ENCODE results near the gene ZNF541. TPM values are rescaled to one million over a fixed set of nuclear protein-coding genes. Genes with fewer than 3 reads are reported as not detected.

ZNF541 gene
- total and polyA plus RNA-seq, 11 donors: 0.15 to 3.8 (median 1.1) TPM

- 88 to 96% (median 93%) methylated on average over 2 of the region's 2 CpGs for WGBS, 4 donors
- ATAC-seq (no peak), DNase-seq (no peak)
- H3K27me3 ChIP-seq: no peaks in the 10 kb centered on the region
- no peak overlapping the region for H3K27ac ChIP-seq
- no peaks in the 10 kb centered on the region for H3K4me1 ChIP-seq
- TF ChIP-seq POLR2A (IDR thresholded peaks at IDR 0.05) (no peak), CTCF (IDR thresholded peaks at IDR 0.05) (no peak)
- H3K4me3 ChIP-seq: no peak overlapping the region
- H3K36me3 ChIP-seq: no peaks in the 10 kb centered on the region
- H3K9me3 ChIP-seq: no peaks in the 10 kb centered on the region
- intact Hi-C loops (cut with DNase I): no loop called here
Measured at GRCh38 chr19:47560999-47561398, 11.9 kb downstream of the ZNF541 start.

- Histone ChIP-seq H3K4me3 (no peak overlapping the region), H3K9me3 (no peaks in the 10 kb centered on the region), H3K27ac (no peak overlapping the region), H3K4me1 (peaks cover 0 to 6% (median 1%) of the 10 kb centered on the region in 12 donors), H3K27me3 (peaks cover 0 to 18% (median 7%) of the 10 kb centered on the region in 9 donors), H3K36me3 (no peaks in the 10 kb centered on the region)
- TF ChIP-seq CTCF (IDR thresholded peaks at IDR 0.05) (no peak), POLR2A (IDR thresholded peaks at IDR 0.05) (no peak)
- WGBS, 4 donors: 87 to 90% (median 89%) methylated on average over 4 of the region's 4 CpGs
- DNase-seq (no peak), ATAC-seq (no peak)
- intact Hi-C loops (cut with DNase I): no loop called here
Measured at GRCh38 chr19:47550129-47550528, 22.8 kb downstream of the ZNF541 start.

GRCh38 chr19:47549261-47549862 lies 23.6 kb downstream of the ZNF541 start:
- TF ChIP-seq POLR2A (IDR thresholded peaks at IDR 0.05) (no peak), CTCF (IDR thresholded peaks at IDR 0.05) (no peak)
- DNase-seq: no peak
- H3K27ac ChIP-seq: no peak overlapping the region
- H3K36me3 ChIP-seq: no peaks in the 10 kb centered on the region
- no peaks in the 10 kb centered on the region for H3K9me3 ChIP-seq
- no peak overlapping the region for H3K4me3 ChIP-seq
- ATAC-seq: no peak
- WGBS, 4 donors: 82 to 90% (median 88%) methylated on average over 13 of the region's 13 CpGs
- intact Hi-C loops (cut with DNase I): no loop called here
- peaks cover 0 to 26% (median 11%) of the 10 kb centered on the region in 9 donors for H3K27me3 ChIP-seq
- H3K4me1 ChIP-seq: peaks cover 0 to 10% (median 2%) of the 10 kb centered on the region in 12 donors

GRCh38 chr19:47547199-47547598 lies 25.7 kb downstream of the ZNF541 start:
- TF ChIP-seq CTCF (IDR thresholded peaks at IDR 0.05) (no peak), POLR2A (IDR thresholded peaks at IDR 0.05) (no peak)
- intact Hi-C loops (cut with DNase I): no loop called here
- H3K9me3 ChIP-seq: no peaks in the 10 kb centered on the region
- ATAC-seq (no peak), DNase-seq (no peak)
- 76 to 90% (median 82%) methylated on average over 2 of the region's 2 CpGs for WGBS, 4 donors
- peaks cover 0 to 12% (median 5%) of the 10 kb centered on the region in 12 donors for H3K4me1 ChIP-seq
- H3K27ac ChIP-seq: no peak overlapping the region
- peaks cover 0 to 29% (median 12%) of the 10 kb centered on the region in 9 donors for H3K27me3 ChIP-seq
- H3K36me3 ChIP-seq: no peaks in the 10 kb centered on the region
- H3K4me3 ChIP-seq: no peak overlapping the region
